ENCODE data around the gene SLC15A5. TPM values are rescaled to one million over a fixed set of nuclear protein-coding genes. Genes with fewer than 3 reads are reported as not detected.

The SLC15A5 gene
- total RNA-seq, 1 experiment from 2014 or later = not detected

DNA sequence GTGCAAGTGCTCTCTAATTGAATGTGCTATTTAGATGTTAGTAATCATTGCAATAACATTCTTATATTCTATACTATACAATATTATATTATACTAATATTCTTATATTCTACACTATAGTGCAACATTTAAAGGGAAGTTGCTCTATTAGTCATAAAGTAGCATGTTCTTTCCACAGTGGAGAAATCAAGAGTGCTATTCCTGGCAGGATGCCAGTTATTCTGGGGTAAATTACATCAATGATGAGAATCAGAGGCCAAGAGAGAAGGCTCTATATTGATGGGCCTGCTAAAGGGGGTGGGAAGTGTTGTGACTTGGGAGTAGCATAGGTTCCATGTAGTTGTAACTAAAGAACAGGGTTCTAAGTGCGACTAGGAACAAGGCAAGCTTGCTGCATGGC is 121.5 kb downstream of the SLC15A5 start:
- no peaks in the 10 kb centered on the region for H3K9me3 ChIP-seq (replicated peaks)
- no peak overlapping the region for H3K27ac ChIP-seq
- H3K4me3 ChIP-seq = no peak overlapping the region
- H3K4me1 ChIP-seq (replicated peaks) = no peaks in the 10 kb centered on the region
- no peaks in the 10 kb centered on the region for H3K36me3 ChIP-seq
- peaks cover 4% of the 10 kb centered on the region; the same call in 1 of the 2 replicates for H3K27me3 ChIP-seq (replicated peaks)
- no peak for DNase-seq (ENCODE audit: low read depth in 1 of 2, low spot score in 2 of 2)

DNA sequence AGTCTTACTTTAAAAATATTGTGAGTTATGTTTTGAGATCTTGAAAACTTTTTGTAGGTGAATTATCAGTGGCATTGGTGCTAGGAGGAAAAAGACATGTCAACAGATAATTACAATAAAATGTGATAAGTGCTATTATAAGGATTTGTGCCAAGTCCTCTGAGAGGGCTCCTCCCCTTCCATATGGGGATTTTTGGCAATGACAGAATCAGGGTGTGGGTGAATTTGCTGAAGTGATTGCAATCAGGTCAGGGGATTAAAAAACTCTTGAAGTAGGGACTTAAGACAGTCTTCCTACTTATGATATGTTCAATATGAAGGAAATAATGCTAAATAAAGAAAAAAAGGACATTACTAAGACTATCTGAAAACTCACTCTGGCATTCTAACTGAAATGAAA is 122.5 kb downstream of the SLC15A5 start:
- Histone ChIP-seq H3K4me3 (no peak overlapping the region), H3K4me1 (replicated peaks) (no peaks in the 10 kb centered on the region), H3K27ac (no peak overlapping the region), H3K9me3 (replicated peaks) (no peaks in the 10 kb centered on the region), H3K27me3 (replicated peaks) (peaks cover 4% of the 10 kb centered on the region; the same call in 1 of the 2 replicates), H3K36me3 (no peaks in the 10 kb centered on the region)
- no peak for DNase-seq (ENCODE audit: low read depth in 1 of 2, low spot score in 2 of 2)

DNA sequence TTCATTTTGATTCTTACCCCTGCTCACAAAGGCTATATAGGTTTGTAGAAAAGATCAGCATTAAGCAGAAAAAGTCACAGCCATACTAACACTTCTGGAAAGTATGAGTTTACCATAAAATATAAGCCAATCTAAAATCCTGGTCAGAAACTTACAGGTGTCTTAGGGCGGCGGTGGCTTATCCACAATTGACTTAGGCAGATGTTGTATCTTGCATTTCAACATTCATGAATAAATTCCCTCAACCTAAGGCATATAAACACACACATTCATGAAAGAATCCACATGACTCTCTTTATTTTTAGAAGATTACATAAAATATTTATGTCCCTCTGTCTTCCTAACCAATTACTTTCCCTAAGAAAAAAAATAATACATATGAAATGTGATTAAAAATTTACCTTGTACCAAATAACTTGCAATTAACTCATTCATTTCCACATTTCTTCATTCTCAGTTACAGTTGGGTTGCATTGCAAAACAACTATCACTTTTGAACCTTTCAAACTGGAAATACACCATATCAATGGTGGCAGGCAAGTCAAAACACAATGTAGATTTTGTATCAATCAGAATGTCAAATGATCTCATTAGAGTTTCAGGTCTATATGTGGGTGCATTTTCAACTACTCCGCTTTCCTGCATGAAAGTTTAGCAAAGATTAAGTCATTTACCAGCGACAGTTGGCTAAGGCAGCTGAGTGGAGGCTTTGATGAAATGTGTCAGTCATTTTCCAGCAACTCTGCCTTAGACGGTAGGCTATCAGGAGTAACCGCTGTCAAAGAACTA is 124.4 kb downstream of the SLC15A5 start:
- Histone ChIP-seq H3K36me3 (no peaks in the 10 kb centered on the region), H3K4me3 (no peak overlapping the region), H3K27me3 (replicated peaks) (peaks cover 4% of the 10 kb centered on the region; the same call in 1 of the 2 replicates), H3K9me3 (replicated peaks) (no peaks in the 10 kb centered on the region), H3K27ac (no peak overlapping the region), H3K4me1 (replicated peaks) (no peaks in the 10 kb centered on the region)
- DNase-seq (ENCODE audit: low read depth in 1 of 2, low spot score in 2 of 2) = no peak

DNA sequence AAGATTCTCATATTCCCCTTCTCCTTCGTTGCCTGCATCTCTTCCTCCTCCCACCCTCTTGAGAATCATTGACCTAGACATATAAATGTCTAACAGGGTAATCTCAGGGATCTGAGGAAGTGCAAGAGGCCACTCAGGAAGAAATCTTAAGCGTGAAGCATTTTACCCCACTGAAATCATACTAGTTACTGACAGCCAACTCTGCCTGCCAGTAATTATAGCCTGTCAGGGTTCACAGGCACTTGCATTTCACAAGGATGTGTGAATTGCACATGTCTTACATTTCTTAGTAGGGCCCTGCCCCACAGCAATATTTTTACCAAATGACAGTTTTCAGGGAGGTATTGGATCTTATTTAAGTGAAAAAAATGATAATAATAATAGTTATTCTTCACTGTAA is 127.2 kb downstream of the SLC15A5 start:
- H3K9me3 ChIP-seq (replicated peaks) = no peaks in the 10 kb centered on the region
- no peak for DNase-seq (ENCODE audit: low read depth in 1 of 2, low spot score in 2 of 2)
- H3K27ac ChIP-seq = no peak overlapping the region
- no peak overlapping the region for H3K4me3 ChIP-seq
- no peaks in the 10 kb centered on the region for H3K36me3 ChIP-seq
- H3K4me1 ChIP-seq (replicated peaks) = no peaks in the 10 kb centered on the region
- H3K27me3 ChIP-seq (replicated peaks) = no peaks in the 10 kb centered on the region

DNA sequence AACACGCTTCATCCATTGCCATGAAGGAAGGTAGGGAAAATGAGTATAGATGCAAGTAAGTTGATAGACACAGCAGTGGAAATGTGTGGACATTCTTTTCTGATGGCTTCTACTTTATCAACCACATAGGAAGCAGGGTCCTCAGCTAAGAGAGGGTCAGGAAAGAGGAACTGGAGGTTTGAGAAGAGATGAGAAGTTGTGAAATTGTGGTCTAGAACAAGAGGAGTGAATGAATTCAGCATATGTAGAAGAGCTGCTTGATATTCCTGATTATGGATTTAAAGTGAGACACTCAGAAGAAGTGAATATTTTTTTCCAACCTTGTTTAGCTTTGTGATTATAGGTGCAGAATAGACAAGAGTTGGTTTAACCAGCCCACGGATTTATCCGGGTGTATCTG is 128.5 kb downstream of the SLC15A5 start:
- Histone ChIP-seq H3K36me3 (no peaks in the 10 kb centered on the region), H3K9me3 (replicated peaks) (no peaks in the 10 kb centered on the region), H3K4me1 (replicated peaks) (no peaks in the 10 kb centered on the region), H3K27me3 (replicated peaks) (no peaks in the 10 kb centered on the region), H3K27ac (no peak overlapping the region), H3K4me3 (no peak overlapping the region)
- no peak for DNase-seq (ENCODE audit: low read depth in 1 of 2, low spot score in 2 of 2)

Other genes with a start within 250 kb of the SLC15A5 start
- gene MGST1, start 70.0 kb upstream of the SLC15A5 start, total RNA-seq (2014; rRNA removed; shearing (Covaris generic)) = not detected in 2 replicates